ENCODE data around the gene AGA. TPM values are rescaled to one million over a fixed set of nuclear protein-coding genes. Genes with fewer than 3 reads are reported as not detected.

Gene AGA
- total RNA-seq, 2 donors from 2014 or later, result 40.0 to 42.3 TPM

GRCh38 chr4:177464026-177464425 is 21.8 kb upstream of the AGA start:
- H3K27ac ChIP-seq, result no peak overlapping the region
- no peaks in the 10 kb centered on the region for H3K27me3 ChIP-seq (replicated peaks; ENCODE audit: insufficient read depth)
- no peak for DNase-seq (ENCODE audit: low spot score)
- intact Hi-C loops (cut with DNase I), result no loop called here
- H3K4me1 ChIP-seq (replicated peaks), result no peaks in the 10 kb centered on the region
- no peak overlapping the region for H3K4me3 ChIP-seq
- H3K9me3 ChIP-seq, result no peaks in the 10 kb centered on the region
- H3K36me3 ChIP-seq, result no peaks in the 10 kb centered on the region
- WGBS, result 77% methylated on average over 4 of the region's 4 CpGs
- no peak for TF ChIP-seq POLR2A (IDR thresholded peaks at IDR 0.05)
- no peak for TF ChIP-seq CTCF (IDR thresholded peaks at IDR 0.05)
- no peak for TF ChIP-seq POLR2AphosphoS5 (IDR thresholded peaks at IDR 0.05)

DNA sequence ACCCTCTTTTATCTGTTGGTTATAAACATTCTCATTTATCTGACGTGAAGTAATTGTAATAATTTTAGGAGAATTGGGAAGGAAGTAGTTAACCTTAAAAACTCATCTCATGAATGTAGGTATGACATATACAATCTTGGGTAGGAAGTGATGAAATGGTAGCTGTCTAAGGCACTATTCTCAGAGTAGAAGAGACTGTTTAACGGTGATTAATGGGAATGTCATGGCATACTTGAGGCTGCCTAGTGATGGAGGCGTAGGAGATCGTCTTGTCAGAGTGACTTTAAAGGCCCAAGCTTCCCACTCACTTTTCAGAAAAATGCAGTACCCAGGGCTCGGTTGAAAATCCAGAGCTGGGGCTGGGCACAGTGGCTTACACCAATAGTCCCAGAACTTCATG is 19.4 kb upstream of the AGA start:
- DNase-seq (ENCODE audit: low spot score), result no peak
- Histone ChIP-seq H3K4me1 (replicated peaks) (no peaks in the 10 kb centered on the region), H3K27ac (no peak overlapping the region), H3K4me3 (no peak overlapping the region), H3K36me3 (no peaks in the 10 kb centered on the region), H3K9me3 (no peaks in the 10 kb centered on the region), H3K27me3 (replicated peaks; ENCODE audit: insufficient read depth) (no peaks in the 10 kb centered on the region)
- 79% methylated on average over 5 of the region's 5 CpGs for WGBS
- no peak for TF ChIP-seq CTCF (IDR thresholded peaks at IDR 0.05)
- no peak for TF ChIP-seq POLR2A (IDR thresholded peaks at IDR 0.05)
- no peak for TF ChIP-seq POLR2AphosphoS5 (IDR thresholded peaks at IDR 0.05)
- intact Hi-C loops (cut with DNase I), result no loop called here

- H3K27ac ChIP-seq, result no peak overlapping the region
- intact Hi-C loops (cut with DNase I), result no loop called here
- H3K9me3 ChIP-seq, result no peaks in the 10 kb centered on the region
- H3K27me3 ChIP-seq (replicated peaks; ENCODE audit: insufficient read depth), result no peaks in the 10 kb centered on the region
- H3K4me3 ChIP-seq, result no peak overlapping the region
- 70% methylated on average over 2 of the region's 2 CpGs for WGBS
- no peak for DNase-seq (ENCODE audit: low spot score)
- no peaks in the 10 kb centered on the region for H3K4me1 ChIP-seq (replicated peaks)
- TF ChIP-seq POLR2AphosphoS5 (IDR thresholded peaks at IDR 0.05) (no peak), POLR2A (IDR thresholded peaks at IDR 0.05) (no peak), CTCF (IDR thresholded peaks at IDR 0.05) (no peak)
- no peaks in the 10 kb centered on the region for H3K36me3 ChIP-seq
These were observed 18.2 kb upstream of the AGA start for GRCh38 chr4:177460460-177460859.

DNA sequence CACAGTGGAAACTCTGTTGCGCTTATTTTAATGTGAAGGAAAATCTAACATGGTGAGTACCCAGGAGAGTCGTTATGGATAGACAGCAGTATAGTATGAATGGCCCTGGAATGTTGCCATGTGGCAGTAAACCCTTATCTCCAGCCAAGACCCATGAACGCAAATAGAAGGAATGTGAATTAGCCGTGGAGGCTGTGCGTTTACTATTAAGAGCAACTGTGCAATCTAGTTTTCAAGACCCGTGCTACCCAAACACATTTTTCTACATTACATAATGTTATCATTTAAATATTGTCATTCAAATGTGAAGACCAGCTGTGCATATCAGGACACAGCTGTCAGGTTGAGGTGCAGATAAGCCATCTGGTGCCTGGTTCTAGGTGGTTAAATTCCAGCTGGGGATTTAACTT is 13.3 kb upstream of the AGA start:
- 50% methylated on average over 6 of the region's 6 CpGs for WGBS
- H3K4me1 ChIP-seq (replicated peaks), result no peaks in the 10 kb centered on the region
- no peaks in the 10 kb centered on the region for H3K36me3 ChIP-seq
- no peaks in the 10 kb centered on the region for H3K9me3 ChIP-seq
- TF ChIP-seq CTCF (IDR thresholded peaks at IDR 0.05) (no peak), POLR2AphosphoS5 (IDR thresholded peaks at IDR 0.05) (no peak)
- no peak for DNase-seq (ENCODE audit: low spot score)
- intact Hi-C loops (cut with DNase I), result no loop called here
- no peaks in the 10 kb centered on the region for H3K27me3 ChIP-seq (replicated peaks; ENCODE audit: insufficient read depth)
- no peak overlapping the region for H3K27ac ChIP-seq
- H3K4me3 ChIP-seq, result no peak overlapping the region

- TF ChIP-seq POLR2A (IDR thresholded peaks at IDR 0.05) (no peak), POLR2AphosphoS5 (IDR thresholded peaks at IDR 0.05) (no peak), CTCF (IDR thresholded peaks at IDR 0.05) (no peak)
- DNase-seq (ENCODE audit: low spot score), result no peak
- intact Hi-C loops (cut with DNase I), result no loop called here
These were observed 10.9 kb upstream of the AGA start for GRCh38 chr4:177453116-177453515.

More at GRCh38 chr4:177453116-177453515, 10.9 kb upstream of the AGA start:
- no peaks in the 10 kb centered on the region for H3K36me3 ChIP-seq
- no peaks in the 10 kb centered on the region for H3K9me3 ChIP-seq
- H3K4me3 ChIP-seq, result no peak overlapping the region
- H3K27ac ChIP-seq, result no peak overlapping the region
- no peaks in the 10 kb centered on the region for H3K4me1 ChIP-seq (replicated peaks)
- H3K27me3 ChIP-seq (replicated peaks; ENCODE audit: insufficient read depth), result no peaks in the 10 kb centered on the region

Measured in prostate gland (tissue), 2 donors.